GM10266 (cell line): ENCODE measurements around the gene PERM1.

Experiments
- DNase-seq: peaks from one replicate; pipeline ENCODE4 v3.0.0; 2012; ENCODE audit errors: extremely low spot score
- TF ChIP-seq, protein P1 (sequence below): IDR thresholded peaks from 2 replicates; pipeline ENCODE4 v1.5.1; 2012; ENCODE audit warnings: mild to moderate bottlenecking, low read depth; ENCODE audit not compliant: control insufficient read depth, insufficient read depth; ENCODE audit errors: missing control alignments

Gene PERM1

DNA sequence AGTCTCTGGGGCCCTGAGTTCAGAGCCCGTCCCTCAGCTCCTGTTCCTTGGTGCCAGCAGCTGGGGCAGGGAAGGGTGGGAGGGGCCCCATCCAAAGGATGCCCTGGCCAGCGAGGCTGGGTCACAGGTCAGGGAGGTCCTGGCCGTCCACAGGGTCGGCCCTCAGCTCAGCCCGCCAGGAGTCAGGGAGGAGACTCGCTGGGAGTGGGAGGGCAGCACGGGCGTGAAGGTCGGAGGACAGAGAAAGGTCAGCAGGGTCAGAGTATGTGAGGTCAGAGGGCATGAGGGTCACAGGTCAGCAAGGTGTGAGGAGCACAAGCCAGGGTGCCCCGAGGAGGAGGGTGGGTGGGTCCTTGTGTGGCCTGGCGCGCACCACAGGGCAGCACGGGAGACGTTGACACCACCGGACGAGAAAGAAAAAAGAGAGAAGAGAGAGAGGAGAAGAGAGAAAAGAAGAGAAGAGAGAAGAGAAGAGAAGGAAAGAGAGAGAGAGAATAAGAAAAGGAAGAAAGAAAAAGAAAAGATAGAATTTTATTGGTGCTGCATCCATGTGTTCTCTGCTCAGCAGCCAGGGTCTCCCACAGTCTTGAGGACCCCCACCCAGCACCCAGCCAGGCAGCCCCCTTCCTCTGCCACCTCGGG lies 7.1 kb downstream of the PERM1 start:
- DNase-seq = no peak
- TF ChIP-seq, protein P1, sequence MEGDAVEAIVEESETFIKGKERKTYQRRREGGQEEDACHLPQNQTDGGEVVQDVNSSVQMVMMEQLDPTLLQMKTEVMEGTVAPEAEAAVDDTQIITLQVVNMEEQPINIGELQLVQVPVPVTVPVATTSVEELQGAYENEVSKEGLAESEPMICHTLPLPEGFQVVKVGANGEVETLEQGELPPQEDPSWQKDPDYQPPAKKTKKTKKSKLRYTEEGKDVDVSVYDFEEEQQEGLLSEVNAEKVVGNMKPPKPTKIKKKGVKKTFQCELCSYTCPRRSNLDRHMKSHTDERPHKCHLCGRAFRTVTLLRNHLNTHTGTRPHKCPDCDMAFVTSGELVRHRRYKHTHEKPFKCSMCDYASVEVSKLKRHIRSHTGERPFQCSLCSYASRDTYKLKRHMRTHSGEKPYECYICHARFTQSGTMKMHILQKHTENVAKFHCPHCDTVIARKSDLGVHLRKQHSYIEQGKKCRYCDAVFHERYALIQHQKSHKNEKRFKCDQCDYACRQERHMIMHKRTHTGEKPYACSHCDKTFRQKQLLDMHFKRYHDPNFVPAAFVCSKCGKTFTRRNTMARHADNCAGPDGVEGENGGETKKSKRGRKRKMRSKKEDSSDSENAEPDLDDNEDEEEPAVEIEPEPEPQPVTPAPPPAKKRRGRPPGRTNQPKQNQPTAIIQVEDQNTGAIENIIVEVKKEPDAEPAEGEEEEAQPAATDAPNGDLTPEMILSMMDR = no peak

DNA sequence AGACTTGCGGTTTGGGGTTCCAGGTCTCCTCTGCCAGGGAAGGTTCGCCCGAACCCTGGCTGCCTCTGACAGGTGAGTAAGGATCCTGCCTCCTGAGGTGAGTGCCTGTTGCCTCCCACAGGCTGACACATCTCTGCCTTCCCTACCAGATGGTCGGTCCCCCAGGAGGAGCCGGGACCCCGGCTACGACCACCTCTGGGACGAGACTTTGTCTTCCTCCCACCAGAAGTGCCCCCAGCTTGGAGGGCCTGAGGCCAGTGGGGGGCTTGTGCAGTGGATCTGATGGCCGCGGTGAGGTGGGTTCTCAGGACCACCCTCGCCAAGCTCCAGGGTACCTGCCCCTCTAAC lies 7.6 kb downstream of the PERM1 start:
- DNase-seq = no peak
- TF ChIP-seq, protein P1 = no peak

DNA sequence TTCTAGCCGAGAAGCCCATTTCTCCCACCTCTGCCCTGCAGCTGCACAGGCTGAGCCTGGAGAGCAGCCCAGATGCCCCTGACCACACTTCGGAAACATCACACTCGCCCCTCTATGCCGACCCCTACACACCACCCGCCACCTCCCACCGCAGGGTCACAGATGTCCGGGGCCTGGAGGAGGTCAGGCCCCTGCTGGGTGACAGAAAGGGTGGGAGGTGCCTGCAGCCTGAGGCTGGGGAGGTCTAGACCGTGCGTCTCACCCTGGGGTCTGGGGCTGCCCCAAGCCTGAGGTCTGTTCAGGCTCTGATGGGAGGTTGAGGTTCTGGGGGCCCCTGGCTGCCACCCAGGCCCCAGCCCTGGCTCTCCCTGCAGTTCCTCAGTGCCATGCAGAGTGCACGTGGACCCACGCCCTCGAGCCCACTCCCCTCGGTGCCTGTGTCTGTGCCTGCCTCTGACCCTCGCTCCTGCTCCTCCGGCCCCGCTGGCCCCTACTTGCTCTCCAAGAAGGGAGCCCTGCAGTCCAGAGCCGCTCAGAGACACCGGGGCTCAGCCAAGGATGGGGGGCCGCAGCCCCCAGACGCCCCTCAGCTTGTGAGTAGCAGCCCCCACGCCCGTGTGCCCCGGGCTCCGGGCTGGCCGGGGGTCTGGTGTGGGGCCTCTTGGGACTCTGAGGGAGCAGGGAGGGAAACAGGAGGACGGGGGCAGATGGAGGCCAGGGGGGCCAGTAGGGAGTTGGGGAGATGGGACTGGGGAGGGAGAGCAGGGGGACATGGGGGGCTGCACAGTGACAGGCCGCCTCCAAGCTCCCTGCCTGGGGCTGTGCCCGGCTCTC lies 8.2 kb downstream of the PERM1 start:
- TF ChIP-seq, protein P1 = no peak
- DNase-seq = no peak

DNA sequence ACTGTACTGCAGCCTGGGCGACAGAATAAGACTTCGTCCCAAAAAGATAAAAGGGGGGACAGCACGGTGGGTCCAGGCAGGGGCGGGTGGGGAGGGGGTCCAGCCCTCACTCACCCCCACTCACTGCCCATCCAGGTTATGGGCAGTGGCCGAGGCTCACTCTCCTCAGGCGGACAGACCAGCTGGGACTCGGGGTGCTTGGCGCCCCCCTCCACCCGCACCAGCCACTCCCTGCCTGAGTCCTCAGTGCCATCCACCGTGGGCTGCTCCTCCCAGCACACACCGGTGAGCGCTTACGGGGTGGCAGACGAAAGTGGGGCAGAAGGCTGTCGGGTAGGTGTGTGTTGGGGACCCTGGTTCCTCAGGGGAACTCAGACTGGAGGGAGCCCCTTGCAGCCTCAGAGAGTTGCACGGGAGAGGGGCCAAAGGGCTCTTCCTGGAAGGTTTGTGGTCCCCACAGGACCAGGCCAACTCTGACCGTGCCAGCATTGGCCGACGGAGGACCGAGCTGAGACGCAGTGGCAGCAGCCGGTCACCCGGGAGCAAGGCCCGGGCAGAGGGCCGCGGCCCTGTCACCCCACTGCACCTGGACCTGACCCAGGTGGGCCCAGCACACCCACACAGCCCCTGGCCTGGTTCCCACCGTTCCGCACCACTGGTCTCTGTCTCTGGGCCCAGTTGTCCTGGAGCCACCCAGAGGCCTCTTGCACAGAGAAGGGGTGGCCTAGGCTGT lies 9.0 kb downstream of the PERM1 start:
- TF ChIP-seq, protein P1 = no peak
- no peak for DNase-seq

DNA sequence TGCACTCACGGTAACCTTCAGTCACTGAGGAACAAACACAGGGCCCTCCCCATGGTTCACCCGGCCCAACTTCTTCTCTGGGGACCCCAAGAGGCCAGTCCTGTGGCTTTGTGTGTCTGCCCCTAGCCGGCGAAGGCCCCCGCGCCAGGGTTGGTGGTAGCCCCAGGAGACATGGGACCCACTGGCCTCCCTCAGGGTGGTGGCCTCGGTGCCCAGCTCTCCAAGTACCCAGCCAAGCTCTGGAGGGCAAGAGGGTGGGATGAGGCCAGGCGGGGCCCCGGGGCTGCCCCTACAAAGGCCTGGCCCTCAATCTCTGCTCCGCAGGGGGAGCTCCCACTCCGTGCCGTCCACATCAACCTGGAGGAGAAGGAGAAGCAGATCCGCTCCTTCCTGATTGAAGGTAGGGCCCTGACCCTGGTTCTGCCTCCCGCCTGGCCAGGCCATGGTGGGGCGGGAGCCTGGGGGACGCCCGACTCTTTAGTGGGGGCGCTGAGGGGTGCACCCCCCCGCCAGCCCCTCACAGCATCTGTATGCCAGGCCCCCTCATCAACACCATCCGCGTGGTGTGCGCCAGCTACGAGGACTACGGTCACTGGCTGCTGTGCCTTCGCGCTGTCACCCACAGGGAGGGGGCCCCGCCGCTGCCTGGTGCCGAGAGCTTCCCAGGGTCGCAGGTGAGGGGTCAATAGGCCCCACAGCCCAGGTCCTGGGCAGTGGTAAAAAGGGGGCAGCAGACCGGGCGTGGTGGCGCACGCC lies 10.0 kb downstream of the PERM1 start:
- TF ChIP-seq, protein P1 = no peak
- DNase-seq = no peak

DNA sequence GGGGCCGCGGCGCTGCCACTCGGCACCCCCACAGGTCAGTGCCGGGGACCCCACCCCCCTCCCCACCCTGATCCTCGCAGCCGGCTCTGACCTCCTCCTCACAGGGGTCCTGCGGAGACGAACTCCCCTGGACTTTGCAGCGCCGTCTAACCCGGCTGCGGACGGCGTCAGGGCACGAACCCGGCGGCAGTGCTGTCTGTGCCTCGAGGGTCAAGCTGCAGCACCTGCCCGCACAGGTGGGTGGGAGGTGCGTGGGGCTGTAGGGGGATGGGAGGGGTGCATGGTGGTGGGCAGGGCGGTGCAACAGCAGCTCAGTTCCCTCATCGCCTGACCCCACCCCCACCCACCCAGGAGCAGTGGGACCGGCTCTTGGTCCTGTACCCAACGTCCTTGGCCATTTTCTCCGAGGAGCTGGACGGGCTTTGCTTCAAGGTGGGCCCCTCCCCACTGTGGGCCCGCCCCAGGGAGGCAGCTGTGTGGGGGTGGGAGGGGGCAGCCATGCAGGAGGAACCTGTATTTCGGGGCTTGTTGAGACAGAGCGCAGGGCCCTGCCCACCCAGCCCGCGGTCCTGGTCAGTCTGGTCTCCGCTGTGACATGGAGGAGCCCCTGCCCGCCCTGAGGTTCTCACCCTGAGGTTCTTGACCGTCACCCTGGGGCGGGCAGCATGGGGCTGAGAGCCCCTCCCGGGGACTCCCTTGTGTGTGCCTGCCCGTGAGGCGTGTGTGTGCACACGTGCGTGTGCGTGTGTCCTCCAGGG lies 10.7 kb downstream of the PERM1 start:
- TF ChIP-seq, protein P1 = no peak

More for the DNA sequence above, 10.7 kb downstream of the PERM1 start:
- no peak for DNase-seq
